Left lobe of liver (tissue), 2 donors: ENCODE results near the gene ALK. TPM values are rescaled to one million over a fixed set of nuclear protein-coding genes. Genes with fewer than 3 reads are reported as not detected.

Experiments used
- ATAC-seq: fragments of 200-7000 bp; cut with Tn5 transposase; one replicate; pipeline ENCODE4 v1.9.1; 2020; ENCODE audit warnings: mild to moderate bottlenecking, moderate library complexity
- DNase-seq: peaks from one replicate; pipeline ENCODE4 v3.0.0-alpha.2; 2020; ENCODE audit warnings: low spot score
- total RNA-seq: library from RNA; stranded (reverse); gene quantifications from one replicate; pipeline ENCODE4 v1.2.1, GENCODE V29; 2021
- donor health status: DM: no; HTN: no; CAD: no; lungs with moderate emphysema.
- donor health status: DM: no; HTN: yes; CAD: no.

ALK gene
- total RNA-seq, 1 donor from 2014 or later = not detected

DNA sequence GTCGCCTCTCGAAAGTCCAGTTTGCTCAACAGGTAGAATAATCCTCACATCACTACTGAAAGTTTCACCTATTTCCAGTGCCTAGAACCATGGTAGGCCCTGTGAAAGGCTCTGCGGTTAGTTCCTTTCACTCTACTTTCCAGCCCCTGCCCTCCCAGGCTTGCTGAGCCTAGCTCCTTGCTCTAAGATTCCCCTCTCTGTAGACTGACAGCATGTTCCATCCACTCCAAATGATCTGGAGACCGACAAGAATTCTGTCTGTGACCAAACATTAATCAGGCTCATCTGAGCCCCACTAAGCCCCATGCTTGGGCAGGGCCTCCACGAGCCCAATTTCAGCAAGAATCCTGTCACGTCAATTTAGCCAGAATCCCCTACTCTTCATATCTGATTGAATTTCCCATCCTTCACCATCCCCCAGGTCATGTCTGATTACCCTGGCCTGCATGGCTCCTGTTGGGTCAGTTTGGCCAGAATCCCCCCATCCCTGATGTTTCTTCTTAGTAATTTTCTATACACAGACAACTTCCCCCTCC, 307.0 kb downstream of the ALK start:
- ATAC-seq (no peak), DNase-seq (no peak)

DNA sequence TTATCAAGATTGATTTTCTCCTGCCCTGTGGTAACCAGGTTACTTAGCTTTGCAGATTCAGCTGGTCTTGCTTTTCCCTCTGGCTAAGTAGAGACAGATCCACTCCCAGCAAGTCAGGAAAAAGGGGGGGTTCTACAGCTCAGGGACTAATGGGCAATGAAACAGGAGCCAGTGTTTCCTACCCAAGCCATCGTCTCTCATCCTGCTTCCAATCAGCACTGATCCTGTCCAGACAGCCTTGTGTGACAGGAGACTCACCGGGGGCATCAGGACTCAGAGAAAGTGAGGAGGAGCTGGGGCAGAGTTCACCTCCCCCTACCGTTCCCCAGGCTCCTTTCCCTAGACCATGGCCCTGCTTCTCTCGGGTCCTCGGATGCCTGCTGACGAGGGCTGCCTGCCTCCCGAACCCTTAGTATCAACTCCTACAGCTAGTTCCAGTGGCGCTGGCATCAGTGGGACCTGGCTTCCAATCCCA, 307.6 kb downstream of the ALK start:
- no peak for DNase-seq
- ATAC-seq = no peak

DNA sequence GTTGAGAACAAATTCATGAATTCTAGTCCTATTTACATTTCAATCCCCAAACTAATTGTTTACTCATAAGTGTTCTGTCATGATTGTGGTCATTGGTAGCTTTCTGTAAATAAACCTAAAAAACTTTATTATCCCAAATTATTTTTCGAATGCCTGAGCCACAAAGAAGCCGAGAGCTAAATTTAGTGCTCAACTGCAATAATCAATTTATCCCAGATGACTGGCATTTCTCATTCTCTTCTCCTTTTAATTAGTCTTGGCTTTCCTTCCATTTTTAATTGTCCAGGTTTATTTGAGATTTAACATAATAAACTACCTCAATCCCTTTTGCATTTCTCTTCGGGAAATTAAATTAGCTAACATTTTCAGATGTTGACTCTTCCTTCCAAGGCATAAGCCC, 308.3 kb downstream of the ALK start:
- no peak for DNase-seq
- no peak for ATAC-seq

DNA sequence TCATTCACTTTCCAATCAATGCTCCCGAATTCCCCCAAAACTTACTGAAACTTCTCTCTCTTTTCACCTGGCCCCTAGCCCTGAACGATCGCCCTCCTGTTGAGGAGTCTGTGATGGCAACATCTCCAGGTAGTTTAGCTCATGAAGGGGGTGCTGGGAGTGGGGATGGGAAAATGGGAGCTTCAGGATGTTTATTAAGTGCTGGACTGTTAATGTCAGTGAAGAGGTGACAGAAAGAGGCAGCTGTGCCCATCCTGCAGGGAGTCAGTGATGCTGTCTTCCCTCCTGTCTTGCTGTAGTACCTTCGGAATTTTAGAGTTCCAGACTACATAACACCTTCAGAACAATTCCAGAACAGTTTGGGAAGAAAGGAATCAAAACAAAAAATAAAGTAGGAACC, 308.8 kb downstream of the ALK start:
- no peak for DNase-seq
- ATAC-seq = no peak

DNA sequence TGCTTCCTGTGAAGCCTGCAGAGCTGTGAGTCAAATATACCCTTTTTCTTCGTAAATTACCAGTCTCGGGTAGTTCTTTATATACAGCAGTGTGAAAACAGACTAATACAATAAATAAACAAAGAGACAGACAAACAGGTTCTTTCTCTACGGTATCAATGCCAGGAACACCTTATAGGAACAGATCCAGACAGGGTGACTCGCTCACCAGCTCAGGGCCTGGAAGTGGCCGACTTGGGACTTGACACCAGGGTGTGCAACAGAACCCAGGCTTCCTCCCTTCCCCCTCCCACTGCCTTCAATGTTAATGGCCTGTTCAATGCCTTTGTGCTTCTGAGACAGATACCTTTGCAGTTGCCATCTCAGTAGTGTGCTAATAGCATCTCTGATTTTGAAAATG, 309.5 kb downstream of the ALK start:
- no peak for ATAC-seq
- DNase-seq = no peak

DNA sequence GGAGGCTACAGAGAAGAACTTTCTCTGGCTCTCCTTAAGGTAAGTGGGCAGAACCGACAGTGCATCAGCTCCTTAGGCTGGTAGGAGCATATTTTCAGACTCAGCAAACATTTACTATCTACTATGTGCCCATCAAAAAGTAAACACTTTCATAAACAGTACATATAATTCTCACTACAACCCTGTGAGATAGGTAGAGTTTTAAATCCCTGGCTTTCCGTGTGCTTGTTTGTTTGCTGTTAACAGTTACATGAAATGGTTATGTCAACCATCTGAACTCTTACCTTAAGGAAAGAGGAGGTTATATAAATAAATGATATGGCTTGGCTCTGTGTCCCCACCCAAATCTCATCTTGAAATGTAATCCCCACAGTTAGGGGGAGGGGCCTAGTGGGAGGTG, 310.1 kb downstream of the ALK start:
- no peak for ATAC-seq

DNA sequence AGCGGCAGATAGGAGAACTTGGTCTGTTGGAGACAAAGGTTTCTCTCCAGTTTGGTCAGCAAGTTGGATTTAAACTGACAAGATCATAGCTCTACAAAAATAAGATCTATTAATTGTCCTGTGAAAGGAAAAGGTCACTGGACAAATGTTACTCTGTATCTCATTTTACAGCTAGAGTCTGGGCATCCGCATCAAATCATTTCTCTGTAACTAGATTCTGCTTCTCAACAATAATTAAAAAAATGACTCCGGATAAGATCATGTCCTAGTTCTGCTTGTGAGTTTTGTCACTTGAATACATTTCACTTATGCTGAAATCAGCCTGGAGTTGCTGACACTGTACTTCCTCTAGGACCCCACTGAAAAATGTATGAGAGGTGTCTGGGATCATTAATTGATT, 310.8 kb downstream of the ALK start:
- no peak for DNase-seq
- no peak for ATAC-seq

More for the DNA sequence above, 310.1 kb downstream of the ALK start:
- DNase-seq = no peak

DNA sequence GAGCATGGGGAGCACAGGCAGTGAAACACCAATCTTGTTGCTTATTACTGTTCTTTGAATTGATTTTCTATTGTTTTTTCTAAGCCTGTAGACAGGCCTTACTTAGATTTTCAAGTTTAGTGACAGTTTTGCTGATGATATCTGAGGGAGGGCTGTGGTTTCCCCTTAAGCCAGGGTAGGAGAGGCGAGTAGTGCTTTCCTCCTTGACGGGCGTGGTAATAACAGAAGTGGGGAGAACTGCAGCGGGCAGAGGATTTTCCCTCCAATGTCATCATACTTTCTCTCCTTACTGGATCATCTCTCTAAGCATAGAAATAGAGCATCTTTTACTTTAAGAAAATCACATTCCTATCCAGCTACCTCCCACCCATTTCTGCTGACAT, 314.4 kb downstream of the ALK start:
- DNase-seq (no peak), ATAC-seq (no peak)

DNA sequence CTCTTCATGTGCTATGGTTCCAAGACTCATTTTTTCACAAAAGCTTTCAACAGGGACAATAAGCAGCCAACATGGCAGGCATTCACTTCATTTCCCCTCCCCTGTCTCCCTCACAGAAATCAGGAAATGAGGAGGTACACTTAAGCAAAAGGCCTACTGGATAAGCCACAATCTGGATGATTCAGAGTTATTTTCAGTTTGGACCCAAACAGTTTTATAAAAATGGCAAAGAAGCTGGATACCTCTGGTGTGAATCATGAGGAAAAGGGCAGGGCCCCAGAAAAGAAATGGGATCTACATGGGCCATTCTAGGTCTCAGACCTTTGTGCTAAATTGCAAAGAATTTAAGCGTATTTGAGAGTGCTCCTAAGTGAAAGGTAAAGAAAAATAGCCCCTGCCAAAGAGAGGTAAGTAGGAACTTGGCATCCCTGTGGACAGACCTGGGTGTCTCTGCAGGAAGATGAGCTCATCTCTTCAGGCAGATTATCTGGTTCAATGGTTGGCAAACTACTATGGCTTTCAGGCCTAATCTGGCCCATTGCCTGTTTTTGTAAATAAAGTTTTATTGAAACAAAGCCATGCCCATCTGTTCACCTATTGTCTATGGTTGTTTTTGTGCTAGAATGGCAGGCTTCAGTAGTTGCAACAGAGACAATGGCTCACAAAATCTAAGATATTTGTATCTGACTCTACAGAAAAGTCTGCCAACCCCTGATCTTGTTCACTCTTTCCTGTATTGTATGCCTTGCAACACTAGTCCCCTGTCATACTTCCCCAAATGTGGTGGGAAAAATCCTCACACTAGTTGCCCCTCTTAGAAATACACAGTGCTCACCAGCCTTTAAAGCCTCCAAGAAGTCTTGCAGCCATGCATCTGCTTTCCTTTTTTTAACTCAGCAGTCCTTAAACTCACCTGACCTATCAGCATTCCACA, 315.0 kb downstream of the ALK start:
- ATAC-seq (no peak), DNase-seq (no peak)

DNA sequence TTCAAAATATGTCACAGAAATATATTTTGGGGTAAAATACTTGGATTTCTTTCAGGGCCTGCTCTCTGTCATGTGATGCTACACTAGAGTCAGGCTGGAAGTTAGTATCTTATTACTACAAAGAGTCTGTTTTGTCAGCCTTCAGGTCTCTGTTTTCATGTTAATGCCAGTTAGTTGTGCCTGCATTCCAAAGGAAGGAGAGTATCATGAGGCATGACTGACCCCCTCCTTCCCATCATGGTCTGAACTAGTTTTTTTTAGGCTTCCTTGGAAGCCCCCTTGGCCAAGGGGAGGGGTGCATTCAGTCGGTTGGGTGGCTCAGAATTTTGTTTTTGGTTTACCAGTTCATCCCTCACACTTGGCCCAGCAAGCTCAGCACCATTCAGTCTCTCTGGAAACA, 318.0 kb downstream of the ALK start:
- DNase-seq (no peak), ATAC-seq (no peak)

DNA sequence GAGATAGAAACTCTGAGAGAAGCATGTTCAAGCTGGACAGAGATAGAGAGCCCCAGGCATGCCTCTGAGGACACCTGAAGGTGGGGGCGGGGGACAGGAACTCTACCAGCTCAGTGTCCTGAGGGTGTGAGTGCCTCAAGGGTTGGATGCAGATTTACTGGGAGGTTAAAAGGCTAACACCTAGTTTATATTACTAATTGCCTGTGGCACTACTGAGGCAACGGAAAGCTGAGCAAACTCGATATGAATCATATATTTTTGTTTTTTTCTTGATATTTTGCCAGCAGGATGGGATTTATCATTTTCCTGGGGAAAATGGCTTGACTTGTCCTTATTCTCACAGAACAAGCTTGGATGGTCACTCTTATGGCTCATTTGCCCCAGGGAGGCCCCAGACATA, 319.5 kb downstream of the ALK start:
- DNase-seq (no peak), ATAC-seq (no peak)

DNA sequence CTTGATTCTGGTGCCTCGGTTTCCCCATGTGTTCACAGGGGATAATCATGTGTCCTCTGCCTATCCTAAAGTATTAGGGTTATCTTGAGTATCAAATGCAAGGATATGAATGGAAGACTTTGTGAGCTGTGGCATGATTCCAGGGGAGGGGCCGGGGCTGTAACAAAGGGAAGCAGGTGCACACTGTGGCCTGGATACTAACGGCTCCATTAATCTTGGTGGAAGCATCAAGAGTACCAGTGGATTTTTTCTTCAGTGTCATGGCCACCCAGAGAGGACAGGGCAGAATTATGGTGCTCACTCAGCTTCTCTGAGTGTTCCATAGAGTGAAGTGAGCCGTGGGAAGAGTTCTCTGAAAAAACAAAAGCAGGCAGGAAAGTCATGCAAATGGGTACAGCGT, 320.1 kb downstream of the ALK start:
- DNase-seq (no peak), ATAC-seq (no peak)

DNA sequence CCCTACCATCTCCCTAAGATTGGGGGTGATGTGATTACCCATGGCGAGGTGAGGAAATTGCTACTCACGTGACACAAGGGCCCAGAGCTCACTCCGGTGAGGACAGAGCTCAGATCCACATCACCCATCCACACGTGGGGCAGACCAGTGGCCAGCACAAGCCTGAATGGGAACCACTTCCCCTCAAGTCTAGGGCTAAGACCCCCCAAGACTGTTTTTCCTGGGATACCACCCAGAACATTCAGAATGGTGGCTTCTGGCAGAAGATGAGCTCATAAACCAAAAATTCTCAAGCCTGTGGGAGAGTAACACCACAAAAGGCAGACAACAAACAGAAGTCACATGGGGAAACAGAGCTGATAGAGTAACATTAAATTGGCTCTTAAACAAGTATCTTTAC, 321.4 kb downstream of the ALK start:
- ATAC-seq (no peak), DNase-seq (no peak)

DNA sequence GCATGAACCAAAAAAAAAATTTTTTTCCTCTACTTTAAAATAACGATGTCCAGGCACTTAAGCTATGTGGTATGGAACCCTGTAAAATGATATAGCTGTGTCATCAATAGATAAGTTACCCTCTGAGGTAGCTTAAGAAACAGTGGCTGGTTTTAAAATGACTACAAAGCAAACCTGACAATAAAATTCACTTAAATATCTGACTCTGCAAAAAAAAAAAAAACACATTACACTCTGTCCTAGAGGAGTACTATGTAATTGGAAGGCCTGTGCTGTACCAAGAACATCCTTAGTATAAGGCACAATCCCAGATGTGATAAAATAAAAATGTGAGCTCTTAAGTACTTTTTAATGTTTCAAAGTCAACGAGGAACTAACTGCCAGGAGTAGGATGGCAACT, 322.4 kb downstream of the ALK start:
- no peak for DNase-seq
- no peak for ATAC-seq

DNA sequence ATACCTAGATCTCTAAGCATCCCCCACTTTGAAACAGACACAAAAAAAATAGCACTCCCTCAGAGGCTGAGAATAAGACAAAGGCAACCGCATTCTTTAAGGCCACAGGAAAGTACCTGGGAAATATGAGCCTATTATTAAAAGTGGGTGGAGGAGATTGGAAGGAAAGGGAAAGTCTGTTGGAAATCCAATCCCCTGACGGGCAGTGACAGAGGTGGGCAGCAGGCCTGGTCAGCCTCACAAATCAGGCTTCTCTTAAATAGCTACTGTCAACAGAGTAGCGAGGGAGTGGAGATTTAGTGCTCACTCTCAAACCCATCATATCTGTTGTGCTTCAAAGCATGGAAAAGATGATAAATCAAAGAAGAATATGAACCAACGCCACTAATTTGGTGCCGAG, 324.4 kb downstream of the ALK start:
- DNase-seq = no peak
- no peak for ATAC-seq

DNA sequence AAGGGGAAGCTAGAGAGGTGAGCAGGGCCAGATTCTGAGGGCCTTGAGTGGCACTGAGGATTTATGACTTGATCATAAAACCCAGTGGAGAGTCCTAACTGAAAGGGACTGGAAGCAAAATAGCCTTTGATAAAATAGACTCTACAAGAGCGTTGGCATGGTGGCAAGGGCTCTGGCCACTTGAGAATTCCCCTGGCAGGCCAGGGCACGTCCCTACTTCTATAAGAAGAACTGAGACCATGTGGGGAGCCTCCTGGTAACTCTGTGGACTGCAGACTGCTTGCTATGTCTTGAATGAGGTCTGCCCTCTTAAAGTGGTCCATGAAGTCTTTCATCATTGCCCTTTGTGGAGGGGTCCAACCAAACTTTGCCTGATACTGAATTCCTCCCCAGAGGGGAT, 324.8 kb downstream of the ALK start:
- ATAC-seq (no peak), DNase-seq (no peak)

DNA sequence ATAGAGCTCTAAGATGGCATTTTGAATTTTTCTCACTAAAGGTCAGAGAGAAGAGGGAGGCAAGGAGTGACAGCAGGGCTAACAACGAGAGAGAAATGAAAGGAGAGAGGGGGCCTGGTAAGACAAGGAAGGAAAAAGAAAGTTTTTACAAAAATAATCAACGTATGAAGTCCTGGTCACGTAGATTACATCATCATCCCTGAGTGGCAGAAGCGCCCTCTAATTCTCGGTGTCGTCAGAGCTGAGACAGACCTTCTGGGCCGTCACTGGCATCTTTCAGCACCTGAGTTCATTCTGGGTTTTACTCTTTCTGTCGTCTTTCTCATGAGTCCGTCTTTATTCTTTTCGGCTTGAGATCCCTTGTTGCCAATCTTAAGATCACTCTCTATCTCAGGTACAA, 329.8 kb downstream of the ALK start:
- no peak for ATAC-seq
- no peak for DNase-seq

DNA sequence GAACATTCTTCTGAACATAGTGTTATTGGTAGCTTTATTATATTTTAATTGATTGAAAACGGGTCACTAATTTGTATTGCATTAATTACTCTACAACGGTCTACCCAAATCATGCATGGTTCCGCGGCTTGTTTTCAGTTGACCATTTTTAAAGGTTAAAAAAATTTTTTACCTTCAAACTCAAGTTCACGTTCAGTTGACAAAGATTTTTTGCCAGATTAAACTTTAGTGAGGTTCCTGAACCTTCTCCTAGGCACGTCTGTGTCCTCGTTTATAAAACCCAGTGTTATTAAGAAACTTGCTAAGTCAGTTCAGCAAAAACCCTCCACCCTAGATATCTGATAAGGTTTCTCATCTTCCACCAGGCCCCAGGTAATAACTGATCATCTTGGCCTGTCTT, 331.2 kb downstream of the ALK start:
- no peak for DNase-seq
- ATAC-seq = peak; percentile 55

DNA sequence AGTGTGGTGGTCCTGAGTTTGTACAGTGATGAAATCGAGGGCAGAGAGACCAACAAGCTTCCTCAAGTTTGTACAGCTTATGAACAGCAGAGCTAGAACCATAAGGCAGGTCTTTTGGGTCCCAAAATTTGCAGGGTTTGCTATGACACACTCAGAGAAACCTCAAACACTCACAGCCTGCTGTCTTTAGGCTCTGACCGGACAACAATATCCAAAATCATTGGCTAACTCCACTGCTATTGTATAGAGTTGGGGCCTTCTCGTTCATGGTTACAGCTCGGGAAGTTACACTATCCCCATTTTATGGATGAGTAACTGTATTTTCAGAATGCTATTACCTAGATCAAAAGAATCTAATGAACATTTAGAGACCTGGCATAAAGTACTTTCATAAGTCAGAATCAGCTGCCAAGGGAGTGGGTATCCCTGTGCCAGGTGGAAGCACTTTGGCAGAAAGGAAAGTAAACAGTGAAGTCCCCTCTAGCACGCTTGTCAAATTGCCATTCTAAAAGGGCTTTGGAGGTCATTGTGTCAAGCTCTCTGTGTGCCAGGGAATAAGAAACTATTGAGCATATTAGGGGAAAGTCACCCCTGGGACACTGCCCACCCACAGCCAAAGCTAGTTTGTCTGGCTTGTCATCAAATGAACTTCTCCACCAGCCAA, 331.8 kb downstream of the ALK start:
- DNase-seq (peak; percentile 78), ATAC-seq (peak; percentile 97)

DNA sequence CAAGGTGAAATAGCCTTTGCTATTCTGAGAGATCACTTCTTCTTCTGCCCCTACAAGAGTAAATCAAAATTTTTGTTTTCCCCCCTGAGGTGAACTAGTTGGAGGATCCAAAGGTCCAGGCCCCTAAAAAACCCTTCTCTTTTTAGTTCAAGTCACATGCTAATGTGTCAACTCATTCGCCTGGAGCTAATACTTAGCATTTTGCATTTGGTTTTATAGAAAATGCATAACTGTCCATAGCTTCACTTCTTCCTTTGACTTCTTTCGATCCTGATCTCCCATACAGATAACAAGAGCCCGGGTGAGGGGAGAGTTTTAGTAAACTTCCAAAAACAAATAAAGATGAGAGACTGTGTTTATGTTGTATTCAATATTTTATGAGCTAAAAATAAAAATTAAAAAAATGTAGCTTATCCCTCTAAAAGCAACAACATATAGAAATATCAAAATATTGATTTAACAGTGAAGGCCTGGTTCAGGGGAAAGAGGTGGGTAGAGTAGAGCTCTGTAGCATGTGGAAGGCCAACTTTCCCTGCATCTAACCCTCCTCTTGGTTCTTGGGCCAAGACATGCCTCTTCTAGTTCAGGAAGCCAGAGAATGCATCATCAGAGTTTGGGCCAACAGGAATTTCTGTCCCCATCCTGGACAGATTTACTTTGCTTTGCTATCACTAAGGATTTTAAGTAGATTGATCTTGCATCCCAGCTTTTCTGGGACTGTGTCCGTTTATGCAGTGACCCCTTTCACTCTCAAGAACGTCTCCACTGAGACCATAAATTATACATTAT, 333.8 kb downstream of the ALK start:
- ATAC-seq (no peak), DNase-seq (no peak)

DNA sequence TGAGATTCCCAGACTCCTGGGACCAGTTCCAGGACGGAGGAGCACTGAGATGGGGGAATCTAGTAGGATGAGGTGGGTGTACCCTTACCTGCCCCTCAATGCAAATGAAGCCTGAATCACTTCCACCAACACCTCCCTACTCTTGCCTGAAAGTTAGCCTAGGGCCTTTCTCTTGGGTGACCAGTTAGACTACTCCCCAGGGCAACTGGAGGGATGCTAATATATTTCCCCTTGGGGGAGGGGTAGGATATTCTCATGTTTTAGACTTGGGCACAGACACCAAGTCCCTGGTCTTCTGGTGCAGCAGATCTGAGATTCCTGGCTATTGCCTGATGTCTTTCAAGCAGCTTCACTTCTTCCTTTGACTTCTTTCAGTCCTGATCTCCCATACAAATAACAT, 334.5 kb downstream of the ALK start:
- ATAC-seq (no peak), DNase-seq (no peak)
